SJSA1 (cell line): ENCODE results near the gene TEX19. TPM values are rescaled to one million over a fixed set of nuclear protein-coding genes. Genes with fewer than 3 reads are reported as not detected.
"Not testable (repeated sequence)": the region's sequence is repeated elsewhere in the genome, so short reads cannot be mapped to it uniquely, and the experiment has no call there.

Experiments used
- DNase-seq, 2 experiments: peaks; one replicate each; pipeline ENCODE4 v3.0.0-alpha.2; 2015 to 2020; ENCODE audit warnings: low spot score in 2 of 2, low read depth in 1 of 2
- H3K27ac ChIP-seq: fragments of 250-450 bp; sonication (Bioruptor Pico); 2 replicates; pipeline ENCODE4 v1.5.1; 2020; ENCODE audit warnings: mild to moderate bottlenecking, moderate library complexity
- H3K27me3 ChIP-seq: fragments of 250-450 bp; sonication (Bioruptor Pico); replicated peaks from 2 replicates; pipeline ENCODE4 v1.5.1; 2020; ENCODE audit warnings: mild to moderate bottlenecking, moderate library complexity
- H3K36me3 ChIP-seq: fragments of 250-450 bp; sonication (Bioruptor Pico); 2 replicates; pipeline ENCODE4 v1.5.1; 2020; ENCODE audit warnings: mild to moderate bottlenecking
- H3K4me1 ChIP-seq: fragments of 250-450 bp; sonication (Bioruptor Pico); replicated peaks from 2 replicates; pipeline ENCODE4 v1.6.1; 2021; ENCODE audit warnings: mild to moderate bottlenecking
- H3K4me3 ChIP-seq: fragments of 250-450 bp; sonication (Bioruptor Pico); 2 replicates; pipeline ENCODE4 v1.5.1; 2020; ENCODE audit warnings: mild to moderate bottlenecking
- H3K9me3 ChIP-seq: fragments of 250-450 bp; sonication (Bioruptor Pico); replicated peaks from 2 replicates; pipeline ENCODE4 v1.5.1; 2020; ENCODE audit warnings: mild to moderate bottlenecking
- total RNA-seq: library from RNA; depleted of rRNA; stranded (reverse); fragments of >200 nt; shearing (Covaris generic); gene quantifications from 2 replicates; pipeline ENCODE4 v1.2.3, GENCODE V29; 2014

Gene TEX19
- total RNA-seq, 1 experiment from 2014 or later, result 0.34 TPM

DNA sequence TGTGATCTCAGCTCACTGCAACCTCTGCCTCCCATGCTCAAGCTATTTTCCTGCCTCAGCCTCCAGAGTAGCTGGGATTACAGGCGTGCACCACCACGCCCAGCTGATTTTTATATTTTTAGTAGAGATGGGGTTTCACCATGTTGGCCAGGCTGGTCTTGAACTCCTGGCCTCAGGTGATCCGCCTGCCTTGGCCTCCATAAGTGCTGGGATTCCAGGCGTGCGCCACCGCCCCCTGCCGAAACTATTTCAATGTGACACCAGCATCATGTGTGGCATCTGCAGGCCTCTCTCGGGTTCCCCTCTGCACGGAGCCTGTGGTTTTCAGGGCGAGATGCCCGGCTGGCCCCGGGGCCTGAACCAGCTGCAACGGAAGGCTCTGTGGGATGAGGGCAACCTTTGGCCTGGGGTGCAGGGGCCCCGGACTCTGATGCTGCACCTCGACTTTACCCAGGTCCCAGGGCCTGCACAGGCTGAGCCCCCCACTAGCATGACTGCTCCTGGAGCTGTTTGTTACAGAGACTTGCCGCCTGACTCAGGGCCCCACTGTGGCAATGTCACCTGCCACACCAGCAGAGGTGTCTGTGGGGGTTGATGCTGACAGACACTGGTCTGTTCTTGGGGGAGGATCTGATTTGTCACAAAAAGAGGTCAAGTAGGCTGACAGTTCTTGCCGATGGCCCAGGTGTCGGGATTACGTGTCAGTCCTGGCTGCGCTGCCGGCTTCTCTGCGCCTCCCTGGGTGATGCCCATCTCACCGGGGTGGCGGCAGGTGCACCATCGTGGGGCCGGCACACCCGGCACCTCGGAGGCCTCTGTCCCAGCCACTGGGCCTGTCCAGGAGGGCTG, 8.6 kb upstream of the TEX19 start:
- peaks cover 2% of the 10 kb centered on the region for H3K4me1 ChIP-seq
- H3K4me3 ChIP-seq, result no peak overlapping the region
- no peaks in the 10 kb centered on the region for H3K27me3 ChIP-seq
- H3K9me3 ChIP-seq, result no peaks in the 10 kb centered on the region; the same call in 1 of the 2 replicates
- H3K27ac ChIP-seq, result no peak overlapping the region
- DNase-seq, result no peak
- H3K36me3 ChIP-seq, result no peaks in the 10 kb centered on the region

DNA sequence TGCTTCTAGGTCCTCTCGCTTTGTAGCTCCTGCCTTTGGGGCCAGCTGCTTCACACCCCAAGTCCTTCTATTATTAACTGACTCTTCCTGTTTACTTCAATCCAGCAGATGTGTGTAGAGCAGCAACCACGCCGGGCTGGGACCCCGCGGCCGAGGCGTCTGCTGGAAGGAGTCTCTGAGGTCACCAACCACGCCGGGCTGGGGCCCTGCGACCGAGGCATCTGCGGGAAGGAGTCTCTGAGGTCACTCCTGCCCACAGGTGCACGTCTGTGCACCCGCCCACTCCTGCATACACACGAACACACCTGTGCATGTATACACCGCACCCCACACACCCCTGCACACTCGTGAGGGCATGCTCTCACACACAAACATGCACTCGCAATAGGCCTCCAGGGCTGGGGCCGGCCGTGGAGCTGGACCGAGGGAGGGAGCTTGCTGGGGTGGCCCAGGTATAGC, 7.8 kb upstream of the TEX19 start:
- Histone ChIP-seq H3K27ac (no peak overlapping the region), H3K36me3 (no peaks in the 10 kb centered on the region), H3K4me3 (no peak overlapping the region), H3K9me3 (no peaks in the 10 kb centered on the region; the same call in 1 of the 2 replicates), H3K27me3 (no peaks in the 10 kb centered on the region), H3K4me1 (no peaks in the 10 kb centered on the region; the same call in 1 of the 2 replicates)
- DNase-seq, result no peak

DNA sequence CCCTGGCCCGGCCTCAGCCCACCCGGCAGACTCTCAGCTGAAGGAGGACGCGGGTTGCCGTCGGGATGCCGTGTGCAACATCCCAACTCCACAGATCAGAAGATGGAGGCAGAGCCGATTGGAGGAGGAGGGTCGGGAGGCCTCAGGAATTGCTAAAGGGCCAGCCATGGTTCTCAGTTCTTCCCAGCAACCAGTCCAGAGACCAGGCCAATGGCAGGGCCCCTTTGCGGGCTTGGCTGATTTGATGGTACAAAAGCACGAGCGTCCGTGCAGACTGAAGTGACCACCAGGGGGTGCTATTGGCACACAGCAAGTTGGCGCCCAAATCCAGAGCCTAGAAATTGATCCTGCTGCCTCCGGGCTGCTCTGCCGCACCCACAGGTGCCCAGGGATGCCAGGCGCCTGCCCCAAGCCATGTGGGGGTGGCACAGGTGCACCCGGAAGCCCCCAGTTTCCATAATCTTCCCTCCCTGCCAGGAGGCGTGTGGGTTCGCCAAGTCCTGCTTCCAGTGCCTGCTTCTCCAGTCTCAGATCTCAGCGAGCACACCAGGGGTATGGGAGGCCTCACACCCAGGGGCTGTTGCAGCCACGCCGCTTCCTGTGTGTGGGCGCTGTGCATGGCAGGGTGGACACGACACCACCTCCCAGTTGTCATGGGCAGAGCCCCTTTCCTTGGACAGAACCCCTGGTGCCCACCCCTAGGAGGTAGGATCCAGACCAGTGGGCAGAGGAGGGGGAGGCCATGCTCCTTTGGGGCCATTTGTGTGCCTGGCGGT, 7.1 kb upstream of the TEX19 start:
- H3K36me3 ChIP-seq, result no peaks in the 10 kb centered on the region
- H3K27me3 ChIP-seq, result no peaks in the 10 kb centered on the region
- no peaks in the 10 kb centered on the region; the same call in 1 of the 2 replicates for H3K9me3 ChIP-seq
- H3K4me1 ChIP-seq, result no peaks in the 10 kb centered on the region; the same call in 1 of the 2 replicates
- no peak overlapping the region for H3K4me3 ChIP-seq
- no peak overlapping the region for H3K27ac ChIP-seq
- peak; percentile 79 to 93 for DNase-seq

DNA sequence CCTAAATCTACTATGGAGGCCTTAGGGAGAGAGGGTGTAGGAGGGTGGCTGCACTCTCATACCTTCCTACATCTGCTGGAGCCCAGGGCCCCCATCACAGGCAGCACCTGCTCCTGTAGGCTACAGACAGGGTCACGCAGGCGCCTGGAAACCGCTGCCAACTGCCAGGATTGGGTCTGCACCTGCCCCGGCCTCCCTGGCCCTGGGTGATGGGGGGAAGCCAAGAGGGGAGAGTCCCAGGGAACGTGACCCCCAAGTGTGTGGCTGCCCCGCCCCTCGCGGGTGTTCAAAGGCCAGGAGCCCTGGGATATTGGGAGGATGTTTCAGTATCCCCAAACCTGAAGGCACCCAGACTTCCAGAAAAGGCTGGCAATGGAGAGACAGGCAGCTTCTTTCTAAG, 5.6 kb upstream of the TEX19 start:
- DNase-seq, result no peak
- Histone ChIP-seq H3K4me1 (no peaks in the 10 kb centered on the region; the same call in 1 of the 2 replicates), H3K4me3 (no peak overlapping the region), H3K27ac (no peak overlapping the region), H3K9me3 (no peaks in the 10 kb centered on the region; the same call in 1 of the 2 replicates), H3K27me3 (no peaks in the 10 kb centered on the region), H3K36me3 (no peaks in the 10 kb centered on the region)

DNA sequence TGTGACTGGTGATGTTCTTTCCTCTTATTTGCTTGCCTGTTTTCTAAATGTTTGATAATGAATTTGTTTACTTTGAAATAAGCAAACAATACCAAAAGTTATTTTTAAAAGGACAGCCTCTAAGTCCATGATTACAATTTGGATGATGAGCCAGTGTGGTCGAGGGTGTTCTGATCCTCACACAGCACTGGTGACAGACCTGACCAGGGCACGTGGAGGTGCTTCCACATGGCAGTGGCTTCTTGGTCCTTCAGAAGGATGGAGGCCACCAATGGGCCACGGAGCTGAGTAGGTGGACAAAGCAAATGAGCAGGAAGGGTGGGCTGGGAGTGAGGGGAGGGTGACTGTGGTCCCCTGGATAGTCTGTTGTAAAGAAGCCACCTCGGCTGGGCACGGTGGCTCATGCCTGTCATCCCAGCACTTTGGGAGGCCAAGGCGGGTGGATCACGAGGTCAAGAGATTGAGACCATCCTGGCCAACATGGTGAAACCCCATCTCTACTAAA, 4.2 kb upstream of the TEX19 start:
- Histone ChIP-seq H3K36me3 (no peaks in the 10 kb centered on the region), H3K9me3 (no peaks in the 10 kb centered on the region; the same call in 1 of the 2 replicates), H3K27ac (no peak overlapping the region), H3K4me1 (peaks cover 4% of the 10 kb centered on the region), H3K27me3 (no peaks in the 10 kb centered on the region), H3K4me3 (no peak overlapping the region)
- DNase-seq, result no peak

DNA sequence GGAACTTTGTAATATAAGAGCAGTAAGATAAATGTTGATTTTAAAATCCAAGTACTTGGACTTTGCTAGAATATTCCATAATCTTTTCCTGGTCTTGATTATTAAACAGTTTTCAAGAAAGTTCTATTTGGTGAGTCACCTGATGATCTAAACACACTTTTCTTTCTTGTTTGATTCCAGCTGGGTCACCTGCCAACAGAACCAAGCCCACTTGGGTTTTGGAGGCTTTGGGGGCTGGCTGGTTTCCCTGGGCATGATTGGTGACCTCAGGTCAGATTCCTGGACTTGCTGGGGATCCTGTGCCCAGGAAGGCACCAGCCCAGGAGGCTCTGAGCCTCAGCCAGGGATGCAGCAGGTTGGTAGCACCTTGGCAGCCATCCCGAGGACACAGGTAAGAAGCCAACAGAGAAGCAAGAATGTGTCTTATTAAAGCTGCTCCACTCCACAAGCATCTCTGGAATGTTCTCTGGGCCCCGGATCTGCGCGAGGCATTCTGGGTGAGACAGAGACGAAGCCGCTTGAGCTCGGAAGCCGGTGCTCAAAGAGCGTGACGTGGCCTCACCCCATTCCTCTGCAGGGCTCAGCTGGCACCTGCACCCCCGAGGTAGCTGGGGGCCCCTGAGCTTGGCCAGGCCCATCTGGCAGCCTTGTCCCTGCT, 3.1 kb upstream of the TEX19 start:
- Histone ChIP-seq H3K27ac (no peak overlapping the region), H3K4me3 (no peak overlapping the region), H3K9me3 (no peaks in the 10 kb centered on the region; the same call in 1 of the 2 replicates), H3K36me3 (no peaks in the 10 kb centered on the region), H3K4me1 (peaks cover 4% of the 10 kb centered on the region), H3K27me3 (no peaks in the 10 kb centered on the region)
- DNase-seq, result no peak

DNA sequence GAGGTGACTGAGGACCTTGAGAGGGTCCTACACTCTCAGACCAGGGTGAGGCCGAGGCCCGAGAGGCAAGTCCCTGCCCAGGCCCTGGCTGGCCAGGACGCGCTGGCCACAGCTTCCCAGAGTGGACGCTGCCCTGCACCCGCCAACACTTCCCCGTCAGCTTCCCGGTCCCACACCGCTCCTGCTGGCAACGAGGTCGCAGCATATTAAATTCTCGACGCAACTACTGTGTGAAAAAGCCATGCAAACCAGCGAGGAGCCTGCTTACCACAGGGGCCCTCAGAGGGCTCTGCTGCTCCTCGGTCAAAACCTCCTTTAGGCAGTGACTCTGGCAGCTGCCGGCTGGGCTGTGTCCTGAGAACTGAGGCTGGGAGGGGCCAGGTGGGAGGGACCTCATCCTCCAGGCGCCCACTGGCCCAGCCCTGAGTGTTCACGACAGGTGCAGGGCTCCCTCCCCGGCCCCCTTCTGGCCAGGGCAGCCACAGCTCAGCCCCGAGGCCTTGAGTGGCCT, 2.1 kb upstream of the TEX19 start:
- DNase-seq, result peak in 1 of 2 experiments; percentile 44
- Histone ChIP-seq H3K4me3 (no peak overlapping the region), H3K4me1 (peaks cover 4% of the 10 kb centered on the region), H3K27ac (no peak overlapping the region), H3K36me3 (no peaks in the 10 kb centered on the region), H3K9me3 (no peaks in the 10 kb centered on the region; the same call in 1 of the 2 replicates), H3K27me3 (no peaks in the 10 kb centered on the region)

DNA sequence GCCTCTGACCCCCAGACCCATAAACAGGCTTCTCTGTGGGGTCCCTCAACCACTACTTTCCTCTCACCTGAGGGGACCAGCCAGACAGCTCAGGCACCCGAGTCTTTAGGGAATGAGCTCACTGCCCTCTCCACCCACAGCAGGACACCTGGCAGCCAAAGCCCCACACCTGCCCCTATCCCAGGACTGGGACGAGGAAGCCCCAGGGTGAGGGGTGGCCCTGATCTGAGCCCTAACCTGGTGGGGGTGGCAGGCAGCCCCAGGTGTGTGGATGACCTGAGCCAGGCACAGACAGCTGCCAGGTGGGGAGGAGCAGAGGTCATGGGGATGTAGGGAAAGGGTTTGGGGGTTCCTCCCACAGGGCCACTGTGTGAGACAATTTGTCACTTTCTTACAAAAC, 1.7 kb upstream of the TEX19 start:
- H3K27me3 ChIP-seq, result no peaks in the 10 kb centered on the region
- no peak overlapping the region for H3K4me3 ChIP-seq
- H3K27ac ChIP-seq, result no peak overlapping the region
- no peaks in the 10 kb centered on the region; the same call in 1 of the 2 replicates for H3K9me3 ChIP-seq
- H3K36me3 ChIP-seq, result no peaks in the 10 kb centered on the region
- peaks cover 4% of the 10 kb centered on the region for H3K4me1 ChIP-seq
- no peak for DNase-seq

DNA sequence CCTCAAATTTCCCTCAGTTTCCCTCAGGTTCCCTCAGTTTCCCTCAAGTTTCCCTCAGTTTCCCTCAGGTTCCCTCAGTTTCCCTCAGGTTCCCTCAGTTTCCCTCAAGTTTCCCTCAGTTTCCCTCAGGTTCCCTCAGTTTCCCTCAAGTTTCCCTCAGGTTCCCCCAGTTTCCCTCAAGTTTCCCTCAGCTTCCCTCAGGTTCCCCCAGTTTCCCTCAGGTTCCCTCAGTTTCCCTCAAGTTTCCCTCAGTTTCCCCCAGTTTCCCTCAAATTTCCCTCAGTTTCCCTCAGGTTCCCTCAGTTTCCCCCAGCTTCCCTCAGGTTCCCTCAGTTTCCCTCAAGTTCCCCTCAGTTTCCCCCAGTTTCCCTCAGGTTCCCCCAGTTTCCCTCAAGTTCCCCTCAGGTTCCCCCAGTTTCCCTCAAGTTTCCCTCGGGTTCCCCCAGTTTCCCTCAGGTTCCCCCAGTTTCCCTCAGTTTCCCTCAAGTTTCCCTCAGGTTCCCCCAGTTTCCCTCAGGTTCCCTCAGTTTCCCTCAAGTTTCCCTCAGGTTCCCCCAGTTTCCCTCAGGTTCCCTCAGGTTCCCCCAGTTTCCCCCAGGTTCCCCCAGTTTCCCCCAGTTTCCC, 516 bp downstream of the TEX19 start:
- not testable (repeated sequence) for H3K27ac ChIP-seq, H3K4me3 ChIP-seq, DNase-seq, H3K36me3 ChIP-seq, H3K27me3 ChIP-seq, H3K4me1 ChIP-seq, H3K9me3 ChIP-seq

DNA sequence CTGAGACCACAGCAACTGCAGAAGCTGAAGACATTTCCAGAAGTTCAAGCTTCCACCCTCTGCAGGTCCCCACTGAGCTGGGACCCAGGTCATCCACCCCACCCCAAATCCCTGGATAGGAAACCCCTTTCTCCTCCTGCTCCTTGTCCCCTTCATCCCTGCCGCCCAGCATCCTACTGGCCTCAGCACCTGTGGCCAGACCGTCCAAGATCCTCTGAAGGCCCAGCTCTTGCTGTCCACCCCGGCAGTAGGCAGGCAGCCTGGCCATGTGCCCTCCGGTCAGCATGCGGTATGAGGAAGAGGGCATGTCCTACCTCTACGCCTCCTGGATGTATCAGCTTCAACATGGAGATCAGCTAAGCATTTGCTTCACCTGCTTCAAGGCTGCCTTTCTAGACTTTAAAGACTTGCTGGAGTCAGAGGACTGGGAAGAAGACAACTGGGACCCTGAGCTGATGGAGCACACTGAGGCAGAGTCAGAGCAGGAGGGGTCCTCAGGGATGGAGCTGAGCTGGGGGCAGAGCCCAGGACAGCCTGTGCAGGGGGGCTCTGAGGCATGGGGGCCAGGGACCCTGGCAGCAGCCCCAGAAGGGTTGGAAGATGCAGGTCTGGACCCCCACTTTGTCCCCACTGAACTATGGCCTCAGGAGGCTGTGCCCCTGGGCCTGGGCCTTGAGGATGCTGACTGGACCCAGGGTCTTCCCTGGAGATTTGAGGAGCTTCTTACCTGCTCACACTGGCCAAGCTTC, 3.0 kb downstream of the TEX19 start:
- Histone ChIP-seq H3K9me3 (no peaks in the 10 kb centered on the region), H3K4me3 (no peak overlapping the region), H3K27ac (no peak overlapping the region), H3K36me3 (no peaks in the 10 kb centered on the region), H3K27me3 (no peaks in the 10 kb centered on the region), H3K4me1 (peaks cover 4% of the 10 kb centered on the region)
- DNase-seq, result peak in 1 of 2 experiments; percentile 45

DNA sequence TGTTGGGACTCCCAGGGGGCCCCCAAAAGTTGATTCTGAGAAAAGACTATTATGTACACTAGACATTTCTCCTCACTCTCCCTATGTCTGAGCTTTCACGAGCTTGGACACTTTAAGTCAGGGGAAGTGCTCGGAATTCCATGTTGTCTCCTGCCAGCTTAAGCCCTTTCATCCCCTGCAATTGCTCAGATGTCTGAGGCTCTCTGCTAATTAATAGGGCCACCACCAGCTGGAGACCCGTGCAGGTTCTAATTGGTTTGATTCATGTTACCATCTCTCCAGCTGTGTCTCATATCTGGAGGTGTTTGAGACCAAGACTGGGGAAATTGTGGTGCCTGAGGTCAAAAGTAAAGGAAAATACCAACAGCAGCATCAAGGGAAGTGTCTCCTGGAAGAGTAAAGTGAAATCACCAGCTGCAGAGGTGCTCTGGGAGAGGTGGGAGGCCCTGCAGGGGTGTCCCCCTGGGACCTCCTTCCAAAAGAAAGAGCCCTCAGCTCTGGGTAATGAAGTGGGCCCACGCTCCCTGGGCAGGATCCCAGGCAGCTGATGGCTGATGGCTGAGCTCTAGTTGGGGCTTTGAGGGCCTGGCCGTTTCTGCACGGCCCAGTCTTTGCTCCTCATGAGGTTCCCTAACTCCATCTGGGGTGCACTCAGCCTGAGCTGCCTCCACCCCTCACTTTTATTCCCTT, 6.7 kb downstream of the TEX19 start:
- no peak for DNase-seq
- Histone ChIP-seq H3K4me3 (no peak overlapping the region), H3K4me1 (peaks cover 9% of the 10 kb centered on the region), H3K9me3 (no peaks in the 10 kb centered on the region), H3K36me3 (no peaks in the 10 kb centered on the region), H3K27me3 (peaks cover 18% of the 10 kb centered on the region), H3K27ac (no peak overlapping the region)

DNA sequence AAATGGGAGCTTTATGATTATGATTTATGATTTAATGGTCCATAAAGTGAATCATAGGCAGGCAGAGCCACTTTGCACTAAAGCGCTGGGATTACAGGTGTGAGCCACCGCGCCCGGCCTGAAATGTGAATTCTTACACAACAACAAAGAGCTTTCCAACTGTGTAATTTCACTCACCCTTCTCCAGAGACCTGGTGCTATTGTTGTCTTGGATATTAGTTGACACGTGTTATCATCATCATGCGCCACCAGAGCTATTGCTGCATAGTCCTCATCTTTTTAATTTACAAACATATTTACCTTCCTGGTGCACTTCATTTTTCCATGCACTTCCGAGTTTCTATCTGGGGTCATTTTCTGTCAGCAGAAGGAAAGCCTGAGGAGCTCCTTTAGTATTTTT, 7.7 kb downstream of the TEX19 start:
- Histone ChIP-seq H3K9me3 (no peaks in the 10 kb centered on the region), H3K4me1 (peaks cover 19% of the 10 kb centered on the region), H3K36me3 (no peaks in the 10 kb centered on the region), H3K4me3 (no peak overlapping the region), H3K27me3 (peaks cover 28% of the 10 kb centered on the region), H3K27ac (no peak overlapping the region)
- no peak for DNase-seq
